Fibroblast of lung (primary cell): Measurements from ENCODE around the gene CCT8L2. TPM values are rescaled to one million over a fixed set of nuclear protein-coding genes. Genes with fewer than 3 reads are reported as not detected.
"Not testable (repeated sequence)": the region's sequence is repeated elsewhere in the genome, so short reads cannot be mapped to it uniquely, and the experiment has no call there.

Experiments
- DNase-seq, 2 donors: peaks; one replicate each; pipeline versions ENCODE4 v3.0.0 to v3.0.0-alpha.2; 2010; ENCODE audit warnings: low read depth in 2 of 2
- H2AFZ ChIP-seq: 2 replicates; pipeline ENCODE4 v1.5.1; 2012; ENCODE audit warnings: low read length, control low read depth, inconsistent platforms
- H3K27ac ChIP-seq: 2 replicates; pipeline ENCODE4 v1.5.1; 2011; ENCODE audit warnings: low read length, control low read depth; ENCODE audit not compliant: insufficient read depth
- H3K27me3 ChIP-seq: 2 replicates; pipeline ENCODE4 v1.5.1; 2011; ENCODE audit warnings: mild to moderate bottlenecking, low read length; ENCODE audit not compliant: control insufficient read depth, insufficient read depth
- H3K36me3 ChIP-seq: 2 replicates; pipeline ENCODE4 v1.5.1; 2011; ENCODE audit warnings: low read length; ENCODE audit not compliant: control insufficient read depth, insufficient read depth
- H3K4me1 ChIP-seq: 2 replicates; pipeline ENCODE4 v1.5.1; 2011; ENCODE audit warnings: low read length; ENCODE audit not compliant: control insufficient read depth, insufficient read depth; ENCODE audit errors: extremely low read depth
- H3K4me2 ChIP-seq: 2 replicates; pipeline ENCODE4 v1.5.1; 2011; ENCODE audit warnings: low read length, control low read depth; ENCODE audit not compliant: insufficient read depth; ENCODE audit errors: extremely low read depth
- H3K4me3 ChIP-seq, 4 experiments: fragments of 200-600 bp in 1 of 4; sonication (generic) in 1 of 4; replicated peaks in 1 of 4; 2 replicates each; pipeline ENCODE4 v1.5.1; 2011 to 2016; ENCODE audit warnings: low read length in 4 of 4, low read depth in 3 of 4, mild to moderate bottlenecking in 3 of 4, control low read depth in 2 of 4, inconsistent platforms in 1 of 4, mixed read lengths in 1 of 4; ENCODE audit not compliant: insufficient read depth in 1 of 4; ENCODE audit errors: control extremely low read depth in 1 of 4
- H3K79me2 ChIP-seq: 2 replicates; pipeline ENCODE4 v1.5.1; 2012; ENCODE audit warnings: mild to moderate bottlenecking, low read length, inconsistent platforms; ENCODE audit not compliant: control insufficient read depth, insufficient read depth
- H3K9ac ChIP-seq: 2 replicates; pipeline ENCODE4 v1.5.1; 2011; ENCODE audit warnings: mild to moderate bottlenecking, low read length, control low read depth; ENCODE audit not compliant: insufficient read depth
- H3K9me3 ChIP-seq: 2 replicates; pipeline ENCODE4 v1.5.1; 2012; ENCODE audit warnings: low read depth, low read length; ENCODE audit not compliant: control insufficient read depth, insufficient read depth
- H4K20me1 ChIP-seq: 2 replicates; pipeline ENCODE4 v1.5.1; 2011; ENCODE audit warnings: low read length; ENCODE audit not compliant: control insufficient read depth, insufficient read depth; ENCODE audit errors: extremely low read depth
- CTCF ChIP-seq, 2 donors: IDR thresholded peaks in 1 of 2; conservative IDR thresholded peaks in 1 of 2; 1 replicate in 1 of 2; 2 replicates in 1 of 2; pipeline ENCODE4 v1.5.1; 2011 to 2012; ENCODE audit warnings: low read length in 2 of 2, control low read depth in 1 of 2, inconsistent platforms in 1 of 2, low read depth in 1 of 2, mild to moderate bottlenecking in 1 of 2
- EZH2 ChIP-seq: IDR thresholded peaks from 2 replicates; pipeline ENCODE4 v1.5.1; 2012; ENCODE audit warnings: low read length, control low read depth, mild to moderate bottlenecking; ENCODE audit errors: missing control alignments
- polyA plus RNA-seq, 2 donors: library from polyadenylated mRNA; depleted of rRNA in 1 of 2; stranded (reverse) in 1 of 2; unstranded in 1 of 2; fragments of >200 nt; gene quantifications; 2 replicates each; pipeline ENCODE4 v1.2.1, GENCODE V29; 2011 to 2012; ENCODE audit warnings: missing spikeins in 1 of 2
- total RNA-seq: library from RNA; depleted of rRNA; stranded (reverse); fragments of >200 nt; gene quantifications from 2 replicates; pipeline ENCODE4 v1.2.1, GENCODE V29; 2014

CCT8L2 gene
- total and polyA plus RNA-seq, 2 donors (not counting 1 experiment from before 2014, with no cell fraction given) = not detected

- no peaks in the 10 kb centered on the region for H4K20me1 ChIP-seq
- no peaks in the 10 kb centered on the region for H3K27me3 ChIP-seq
- H3K9ac ChIP-seq = no peak overlapping the region
- no peaks in the 10 kb centered on the region for H3K36me3 ChIP-seq
- no peak overlapping the region for H3K4me2 ChIP-seq
- no peaks in the 10 kb centered on the region for H3K4me1 ChIP-seq
- H3K9me3 ChIP-seq = no peaks in the 10 kb centered on the region
- DNase-seq = no peak
- TF ChIP-seq EZH2 (no peak), CTCF (conservative IDR thresholded peaks at IDR 0.05 in 1 of 2, IDR thresholded peaks at IDR 0.05 in 1 of 2; ENCODE audit: low read depth in 1 of 2, low read length in 2 of 2) (no peak)
- no peak overlapping the region for H3K4me3 ChIP-seq
- no peak overlapping the region for H2AFZ ChIP-seq
- H3K79me2 ChIP-seq = no peaks in the 10 kb centered on the region
- H3K27ac ChIP-seq = no peak overlapping the region
These were observed 33.3 kb downstream of the CCT8L2 start for GRCh38 chr22:16559056-16559955.

- not testable (repeated sequence) for H3K9ac ChIP-seq, H3K4me1 ChIP-seq, H3K9me3 ChIP-seq, H3K4me3 ChIP-seq, H3K27me3 ChIP-seq, H3K36me3 ChIP-seq, H3K79me2 ChIP-seq, DNase-seq, H4K20me1 ChIP-seq, H2AFZ ChIP-seq, H3K27ac ChIP-seq, H3K4me2 ChIP-seq
These were observed 34.1 kb downstream of the CCT8L2 start for GRCh38 chr22:16558376-16558945.

- H3K36me3 ChIP-seq, H3K4me2 ChIP-seq, H3K4me3 ChIP-seq, H3K9me3 ChIP-seq, H3K4me1 ChIP-seq, H3K79me2 ChIP-seq, H3K9ac ChIP-seq, H4K20me1 ChIP-seq, H3K27ac ChIP-seq, H3K27me3 ChIP-seq, H2AFZ ChIP-seq, DNase-seq: not testable (repeated sequence)
These were observed 35.1 kb downstream of the CCT8L2 start for GRCh38 chr22:16557511-16557910.

- not testable (repeated sequence) for DNase-seq, H2AFZ ChIP-seq, H3K36me3 ChIP-seq, H3K27me3 ChIP-seq, H3K27ac ChIP-seq, H3K9me3 ChIP-seq, H4K20me1 ChIP-seq, H3K9ac ChIP-seq, H3K4me3 ChIP-seq, H3K79me2 ChIP-seq, H3K4me1 ChIP-seq, H3K4me2 ChIP-seq
These were observed 37.3 kb downstream of the CCT8L2 start for GRCh38 chr22:16555077-16555994.

GRCh38 chr22:16543310-16543709, 49.3 kb downstream of the CCT8L2 start:
- H3K79me2 ChIP-seq, H3K36me3 ChIP-seq, H3K27me3 ChIP-seq, H3K27ac ChIP-seq, H3K4me2 ChIP-seq, H3K9me3 ChIP-seq, H3K4me1 ChIP-seq, H4K20me1 ChIP-seq, H3K4me3 ChIP-seq, DNase-seq, H3K9ac ChIP-seq, H2AFZ ChIP-seq: not testable (repeated sequence)
